GM18858 (cell line): ENCODE results near the gene HOXB4.

Experiments used
- ATAC-seq: cut with Tn5 transposase; IDR thresholded peaks from one replicate; pipeline ENCODE4 v1.9.1; 2021; ENCODE audit not compliant: unreplicated experiment

Gene HOXB4

GRCh38 chr17:48590607-48591161 lies 12.5 kb upstream of the HOXB4 start:
- no peak for ATAC-seq

- no peak for ATAC-seq
Observed at GRCh38 chr17:48589831-48590606, 11.9 kb upstream of the HOXB4 start, which contains the start of gene HOXB3. HOXB3 (minus strand) TSS chr17:48590241; CDS start chr17:48552474, 37,767 bp downstream.

DNA sequence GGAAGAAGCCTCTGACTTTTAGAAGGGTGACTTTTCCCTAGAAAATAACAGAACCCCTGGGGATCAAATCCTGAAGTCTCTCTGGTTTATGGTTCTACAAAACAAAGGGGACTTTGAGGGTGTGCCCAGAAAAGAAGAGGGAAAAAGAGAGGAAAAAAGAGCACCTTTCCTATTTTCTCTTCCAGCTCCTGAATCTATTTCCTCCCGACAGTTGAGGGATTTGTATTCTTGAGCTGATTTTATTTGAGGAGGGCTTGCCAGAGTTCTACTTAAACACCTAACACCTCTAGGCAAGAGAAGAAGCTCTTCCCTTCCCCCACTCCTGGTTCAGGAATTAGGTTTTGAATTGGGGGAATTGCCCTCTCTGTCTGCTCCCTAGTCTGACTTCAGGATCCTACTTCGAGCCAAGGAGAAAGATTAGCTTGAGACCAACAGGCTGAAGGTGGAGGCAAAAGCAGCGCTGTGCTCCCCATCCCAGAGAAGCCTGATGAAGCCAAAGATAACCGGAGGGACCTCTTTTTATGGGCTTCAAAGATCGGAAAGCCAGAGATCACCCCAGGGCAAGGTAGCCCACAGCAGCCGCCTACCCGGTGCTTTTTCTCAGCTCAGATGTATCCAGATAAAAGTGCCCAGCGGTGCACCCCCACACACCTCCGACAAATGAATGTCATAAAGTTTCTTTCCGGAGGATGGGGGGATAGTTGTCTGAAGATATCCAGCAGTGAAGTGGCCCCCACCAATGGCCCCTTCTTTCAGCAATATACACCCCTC lies 11.1 kb upstream of the HOXB4 start:
- ATAC-seq, result no peak

DNA sequence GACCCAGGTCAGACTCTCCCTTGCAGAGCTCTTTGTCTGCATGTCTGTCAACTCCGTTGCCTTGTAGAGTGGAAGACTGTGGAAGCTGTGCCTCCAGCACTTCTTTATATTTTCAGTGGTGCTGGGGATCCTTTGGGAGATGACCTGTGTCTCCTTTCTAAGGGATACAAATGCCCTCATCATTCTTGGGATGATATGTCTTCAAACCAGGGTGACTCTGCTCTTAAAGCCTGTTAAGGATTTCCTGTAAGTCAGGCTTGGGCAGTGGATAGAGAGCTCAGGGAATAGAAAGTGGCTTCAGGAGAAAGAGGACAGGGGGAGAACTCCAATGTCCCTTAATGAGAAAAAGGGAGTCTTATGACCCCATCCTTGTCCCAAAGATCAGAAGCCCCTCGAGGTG lies 10.4 kb upstream of the HOXB4 start:
- no peak for ATAC-seq

- no peak for ATAC-seq
Observed at GRCh38 chr17:48588074-48588415, 9.9 kb upstream of the HOXB4 start.

GRCh38 chr17:48587276-48588073 lies 9.3 kb upstream of the HOXB4 start:
- ATAC-seq, result no peak

DNA sequence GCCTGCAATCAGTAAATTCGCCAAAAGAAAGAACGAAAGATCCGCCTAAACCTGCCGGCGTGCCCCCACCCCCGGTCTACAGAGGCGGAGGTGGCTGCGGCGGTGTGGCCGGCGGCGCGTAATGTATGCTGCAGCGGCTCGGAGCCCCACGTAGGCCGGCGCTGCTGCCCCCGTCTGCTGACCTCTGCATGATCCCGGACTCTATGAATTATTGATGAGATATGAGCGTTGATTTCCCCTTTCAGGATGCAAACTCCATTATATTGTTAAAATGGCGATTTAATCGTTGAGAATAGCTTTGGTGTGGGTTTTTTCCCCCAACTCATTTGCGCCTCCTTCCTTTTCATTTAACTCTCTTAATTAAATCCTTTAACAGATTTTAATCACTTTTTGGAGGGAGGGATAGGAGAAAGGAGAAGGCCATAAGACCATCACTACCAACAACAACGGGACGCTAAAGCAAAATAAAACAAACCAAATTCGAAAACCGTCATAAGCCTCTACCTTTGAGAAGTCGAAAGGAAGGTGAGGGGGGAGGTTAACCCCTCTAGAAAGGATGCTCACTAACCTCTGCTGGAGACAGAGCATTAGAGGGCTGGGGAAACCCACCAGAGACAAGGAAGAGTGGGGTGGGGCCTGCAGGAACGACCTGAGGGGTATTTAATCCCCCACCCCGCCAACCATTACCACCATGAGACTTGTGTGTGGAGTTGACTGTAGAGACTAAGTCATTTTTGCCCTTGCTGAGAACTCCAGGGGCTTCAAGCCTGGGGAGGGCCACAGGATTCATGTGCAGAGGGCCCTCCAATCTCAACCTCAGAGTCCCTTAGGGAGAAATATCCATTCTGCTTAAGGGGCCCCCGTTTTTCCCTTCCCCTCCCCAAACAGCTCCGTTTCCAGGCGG lies 8.5 kb upstream of the HOXB4 start:
- ATAC-seq, result no peak

DNA sequence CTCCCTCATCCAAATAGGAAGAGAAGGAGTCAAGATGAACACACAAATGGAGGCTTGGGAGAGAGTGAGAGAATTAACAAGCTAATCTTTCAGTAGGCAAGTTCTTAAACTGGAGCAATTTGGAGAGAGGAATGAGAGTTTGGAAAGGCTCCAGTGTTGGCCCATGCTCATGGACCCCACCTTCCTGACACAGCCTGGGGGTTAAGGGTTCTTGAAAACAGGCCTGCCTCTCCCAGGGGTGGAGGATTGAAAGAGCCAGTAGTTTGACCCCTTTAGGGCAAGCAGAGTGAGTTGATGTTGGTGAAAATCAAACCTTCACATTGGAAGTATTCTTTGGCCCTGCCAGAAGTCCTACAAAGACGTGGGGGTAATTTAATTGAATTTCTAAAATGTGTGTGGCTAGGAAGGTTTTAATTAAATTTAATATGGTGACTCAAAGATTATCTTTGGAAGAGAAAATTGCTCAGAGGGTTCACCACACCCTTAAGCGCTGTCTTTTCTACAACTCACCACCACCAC lies 6.1 kb upstream of the HOXB4 start:
- no peak for ATAC-seq

DNA sequence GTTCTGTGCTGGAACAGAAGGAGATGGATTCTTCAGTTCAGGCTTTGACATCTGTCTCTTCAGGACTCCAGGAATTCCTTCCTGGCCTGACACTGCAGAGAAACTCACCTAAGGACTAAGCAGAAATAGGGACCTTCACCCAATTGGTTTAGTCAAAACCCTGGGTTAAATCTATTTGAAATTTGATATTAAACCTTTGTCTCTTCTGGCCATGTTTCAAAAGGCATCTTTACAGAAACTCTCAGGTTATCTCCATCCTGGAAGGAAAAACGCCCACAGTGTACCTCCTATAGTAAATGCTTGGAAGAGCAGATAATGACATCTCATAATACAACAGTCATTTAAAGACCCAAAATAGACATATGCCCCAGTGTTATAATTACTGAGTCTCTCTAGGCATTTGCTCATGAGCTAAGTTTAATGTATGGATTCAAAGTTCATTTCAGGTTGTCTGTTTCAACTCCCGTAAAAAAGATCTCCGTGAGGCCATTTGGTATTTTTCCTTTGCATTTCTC lies 5.6 kb upstream of the HOXB4 start:
- ATAC-seq, result no peak

DNA sequence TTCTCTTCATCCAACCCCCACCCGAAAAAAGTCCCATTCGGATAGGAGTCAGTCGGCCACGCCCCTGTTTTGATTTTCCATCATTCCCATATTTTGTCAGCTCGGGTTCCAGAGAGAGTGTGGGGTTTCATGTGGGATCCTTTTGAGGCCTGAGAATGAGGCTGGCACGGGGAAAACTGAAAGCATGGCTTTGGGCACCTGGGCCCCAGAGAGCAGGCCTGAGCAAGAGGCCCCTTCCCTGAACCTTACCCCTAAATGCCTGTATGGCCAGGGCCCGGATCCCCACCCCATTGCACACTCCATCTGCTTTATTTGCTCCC lies 4.6 kb upstream of the HOXB4 start:
- ATAC-seq, result no peak

DNA sequence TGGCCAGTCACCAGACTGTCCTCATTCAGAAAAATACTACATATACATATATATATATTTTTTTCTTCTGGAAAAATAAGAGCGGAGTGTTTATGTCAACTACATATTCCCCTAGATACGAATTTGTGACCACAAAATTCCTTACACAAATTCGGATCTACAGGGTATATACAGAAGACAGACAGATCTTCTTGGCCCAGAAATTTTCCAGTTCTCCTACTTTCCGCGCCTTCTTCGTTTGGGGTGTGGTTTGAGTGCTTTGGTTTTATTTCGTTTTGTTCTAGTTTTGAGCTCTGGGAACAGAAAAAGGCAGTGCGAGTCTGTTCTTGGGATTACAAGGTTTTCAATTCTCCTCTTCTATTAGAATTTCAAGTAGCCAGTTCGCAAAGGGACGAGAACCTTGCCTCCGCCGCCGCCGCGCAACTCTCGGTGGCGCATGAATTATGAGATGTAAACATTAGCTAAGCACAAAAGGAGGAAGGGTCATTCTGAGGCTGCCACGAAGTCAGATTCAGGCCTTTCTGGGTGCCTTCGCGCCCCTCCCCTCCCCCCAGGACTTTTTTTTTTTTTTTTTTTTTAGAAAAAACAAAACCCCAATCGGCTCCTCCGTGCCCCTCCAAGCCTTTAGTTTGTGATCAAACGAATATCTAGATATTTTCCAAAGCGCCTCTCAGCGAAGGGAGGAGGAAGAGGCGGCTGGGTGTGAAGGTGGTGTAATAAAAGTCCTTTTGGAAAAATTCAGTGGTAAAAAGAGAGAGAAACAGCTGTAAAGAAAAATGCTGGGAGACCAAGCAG lies 1.8 kb upstream of the HOXB4 start:
- no peak for ATAC-seq

GRCh38 chr17:48579471-48579759 lies 1.3 kb upstream of the HOXB4 start:
- ATAC-seq, result no peak

GRCh38 chr17:48578616-48579470 lies 693 bp upstream of the HOXB4 start:
- ATAC-seq, result no peak

GRCh38 chr17:48577330-48577945 lies 712 bp downstream of the HOXB4 start:
- no peak for ATAC-seq

DNA sequence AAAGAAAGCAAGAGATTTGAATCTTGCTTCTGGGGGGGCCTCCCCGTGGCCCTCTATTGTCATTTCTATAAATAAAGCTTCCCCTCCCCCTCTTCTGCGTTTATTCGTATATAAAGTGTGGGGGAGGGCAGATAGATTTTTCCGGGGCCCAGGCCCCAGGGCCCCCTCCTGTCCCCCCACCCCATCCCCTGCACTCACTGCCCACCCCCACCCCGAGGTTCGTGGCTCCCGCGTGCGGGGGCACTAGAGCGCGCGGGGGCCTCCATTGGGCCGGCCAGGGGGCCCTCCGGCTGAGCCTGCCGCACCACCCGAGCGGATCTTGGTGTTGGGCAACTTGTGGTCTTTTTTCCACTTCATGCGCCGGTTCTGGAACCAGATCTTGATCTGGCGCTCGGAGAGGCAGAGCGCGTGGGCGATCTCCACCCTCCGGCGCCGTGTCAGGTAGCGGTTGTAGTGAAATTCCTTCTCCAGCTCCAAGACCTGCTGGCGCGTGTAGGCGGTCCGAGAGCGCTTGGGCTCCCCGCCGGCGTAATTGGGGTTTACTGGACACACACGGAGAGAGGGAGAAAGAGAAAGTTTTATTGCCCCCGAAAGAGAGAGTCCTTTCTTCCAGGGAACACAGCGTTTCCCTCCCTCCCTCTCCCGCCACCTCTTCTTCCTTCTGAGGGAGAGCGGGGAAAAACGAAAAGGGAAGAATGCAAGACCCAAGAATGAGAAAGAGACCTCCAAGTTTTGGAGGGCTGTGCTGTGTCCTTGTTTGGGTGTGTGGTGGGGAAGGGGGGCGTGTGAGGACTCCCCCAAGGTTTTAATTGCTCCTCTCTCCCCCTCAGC lies 1.5 kb downstream of the HOXB4 start:
- ATAC-seq, result no peak

DNA sequence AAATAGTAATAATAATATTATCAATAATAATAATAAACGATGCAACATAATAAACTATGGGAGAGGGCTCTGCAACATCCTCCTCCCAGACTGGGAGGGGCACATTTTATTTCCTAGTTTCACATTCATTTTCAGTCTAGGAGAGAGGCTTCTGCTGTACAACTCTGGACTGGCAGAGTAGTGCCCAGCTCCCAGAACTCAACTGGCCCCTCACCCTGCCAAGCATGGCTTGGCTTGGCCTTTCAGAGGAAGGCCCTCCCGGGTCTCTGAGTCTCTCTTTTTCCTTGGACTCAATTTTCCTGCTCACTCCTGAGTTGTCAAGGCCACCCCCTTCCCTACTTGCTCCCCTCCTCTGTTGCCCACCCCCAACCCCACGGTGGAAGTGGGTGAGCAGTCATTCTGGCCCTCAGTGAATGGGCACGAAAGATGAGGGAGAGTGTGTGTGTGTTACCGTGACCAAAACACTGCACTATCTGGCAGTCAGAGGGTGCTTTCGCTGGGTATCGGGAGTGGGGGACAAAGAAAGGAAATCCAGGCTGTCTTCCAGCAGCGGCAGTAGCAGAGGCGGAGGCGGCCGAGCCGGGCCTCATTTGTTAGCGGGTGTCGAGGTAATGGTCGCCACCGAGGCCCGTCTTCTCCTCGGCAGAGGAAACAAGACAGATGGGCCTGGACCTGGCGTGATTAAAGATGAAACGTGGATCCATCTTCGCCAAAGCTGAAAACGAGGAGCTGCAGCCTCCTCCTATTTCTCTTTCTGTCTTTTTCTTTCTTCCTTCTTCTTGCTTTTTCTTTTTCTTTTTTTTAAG lies 2.3 kb downstream of the HOXB4 start:
- no peak for ATAC-seq
